NCI-H146 treated with DMSO at 0.1 percent for 48 hours (cell line): Measurements from ENCODE around the gene C12orf57.

Experiments used
- DNase-seq: peaks from one replicate; lab custom pipeline; 2025; ENCODE audit not compliant: unreplicated experiment; lab: John Stamatoyannopoulos, UW

The C12orf57 gene

GRCh38 chr12:6936636-6937480 lies 7.0 kb upstream of the C12orf57 start:
- peak; percentile 28 for DNase-seq

GRCh38 chr12:6937481-6938352 lies 6.1 kb upstream of the C12orf57 start:
- peak; percentile 98 for DNase-seq

- DNase-seq = no peak
Observed at GRCh38 chr12:6938353-6939190, 5.2 kb upstream of the C12orf57 start.

- no peak for DNase-seq
Observed at GRCh38 chr12:6939191-6939540, 4.7 kb upstream of the C12orf57 start.

GRCh38 chr12:6941267-6941666 lies 2.6 kb upstream of the C12orf57 start:
- no peak for DNase-seq

GRCh38 chr12:6941782-6942181 lies 2.0 kb upstream of the C12orf57 start:
- DNase-seq = no peak

- no peak for DNase-seq
Observed at GRCh38 chr12:6942331-6942665, 1.5 kb upstream of the C12orf57 start.

GRCh38 chr12:6943389-6943721 lies 467 bp upstream of the C12orf57 start:
- DNase-seq = peak; percentile 100

GRCh38 chr12:6944381-6945186 lies 762 bp downstream of the C12orf57 start:
- peak; percentile 98 for DNase-seq

- DNase-seq = no peak
Observed at GRCh38 chr12:6945613-6946012, 1.8 kb downstream of the C12orf57 start.

GRCh38 chr12:6946033-6946919 lies 2.5 kb downstream of the C12orf57 start:
- peak; percentile 100 for DNase-seq

GRCh38 chr12:6946920-6947374 lies 3.1 kb downstream of the C12orf57 start:
- no peak for DNase-seq

- no peak for DNase-seq
Observed at GRCh38 chr12:6947615-6948014, 3.8 kb downstream of the C12orf57 start.

GRCh38 chr12:6948873-6949594 lies 5.2 kb downstream of the C12orf57 start:
- no peak for DNase-seq

- no peak for DNase-seq
Observed at GRCh38 chr12:6950401-6950801, 6.6 kb downstream of the C12orf57 start.

- DNase-seq = no peak
Observed at GRCh38 chr12:6950811-6951540, 7.2 kb downstream of the C12orf57 start, which contains the start of gene PTPN6. Gene PTPN6, plus strand, starts transcription at chr12:6951356. Its CDS starts 157 bp downstream, at chr12:6951513.

GRCh38 chr12:6951551-6952120 lies 7.8 kb downstream of the C12orf57 start:
- DNase-seq = no peak
